Bronchial epithelial cell (primary cell): ENCODE results near the gene SPATA16. TPM values are rescaled to one million over a fixed set of nuclear protein-coding genes. Genes with fewer than 3 reads are reported as not detected.

Experiments
- DNase-seq: peaks from one replicate; pipeline ENCODE4 v3.0.0-alpha.2; 2010; ENCODE audit warnings: low read depth
- FAIRE-seq: peaks from 2 replicates; lab custom pipeline; 2011; peaks lifted over from hg19 to GRCh38; lab: Jason Lieb, UNC
- H3K27me3 ChIP-seq: 2 replicates; pipeline ENCODE4 v1.5.1; 2011; ENCODE audit warnings: low read length; ENCODE audit not compliant: control insufficient read depth, insufficient read depth
- H3K36me3 ChIP-seq: 2 replicates; pipeline ENCODE4 v1.5.1; 2011; ENCODE audit warnings: low read length; ENCODE audit not compliant: control insufficient read depth, insufficient read depth
- H3K4me3 ChIP-seq: 2 replicates; pipeline ENCODE4 v1.5.1; 2011; ENCODE audit warnings: mild to moderate bottlenecking, low read depth, low read length, control low read depth
- CTCF ChIP-seq: IDR thresholded peaks from 2 replicates; pipeline ENCODE4 v1.5.1; 2011; ENCODE audit warnings: mild to moderate bottlenecking, moderate library complexity, low read length, control low read depth, inconsistent platforms; ENCODE audit not compliant: insufficient read depth, severe bottlenecking
- total RNA-seq: library from RNA; depleted of rRNA; stranded (reverse); fragments of >200 nt; gene quantifications from 2 replicates; pipeline ENCODE4 v1.2.1, GENCODE V29; 2014

SPATA16 gene
- total RNA-seq, 1 donor from 2014 or later: not detected

GRCh38 chr3:172939651-172940293 lies 201.3 kb downstream of the SPATA16 start:
- no peaks in the 10 kb centered on the region for H3K36me3 ChIP-seq
- no peak for DNase-seq
- no peaks in the 10 kb centered on the region for H3K27me3 ChIP-seq
- peak; percentile 52 for FAIRE-seq
- H3K4me3 ChIP-seq: no peak overlapping the region
- no peak for TF ChIP-seq CTCF

- Histone ChIP-seq H3K27me3 (no peaks in the 10 kb centered on the region), H3K4me3 (no peak overlapping the region), H3K36me3 (no peaks in the 10 kb centered on the region)
- no peak for FAIRE-seq
- TF ChIP-seq CTCF: no peak
- no peak for DNase-seq
These were observed 202.2 kb downstream of the SPATA16 start for GRCh38 chr3:172938788-172939187.

- TF ChIP-seq CTCF: no peak
- H3K27me3 ChIP-seq: no peaks in the 10 kb centered on the region
- no peaks in the 10 kb centered on the region for H3K36me3 ChIP-seq
- no peak overlapping the region for H3K4me3 ChIP-seq
- FAIRE-seq (no peak), DNase-seq (no peak)
These were observed 209.2 kb downstream of the SPATA16 start for GRCh38 chr3:172931746-172932285.

- no peaks in the 10 kb centered on the region for H3K27me3 ChIP-seq
- H3K36me3 ChIP-seq: no peaks in the 10 kb centered on the region
- no peak for TF ChIP-seq CTCF
- no peak for FAIRE-seq
- DNase-seq: no peak
- no peak overlapping the region for H3K4me3 ChIP-seq
These were observed 211.6 kb downstream of the SPATA16 start for GRCh38 chr3:172929451-172929850.

- DNase-seq (no peak), FAIRE-seq (no peak)
- Histone ChIP-seq H3K4me3 (no peak overlapping the region), H3K36me3 (no peaks in the 10 kb centered on the region), H3K27me3 (no peaks in the 10 kb centered on the region)
- no peak for TF ChIP-seq CTCF
These were observed 216.5 kb downstream of the SPATA16 start for GRCh38 chr3:172924546-172924945.

GRCh38 chr3:172919297-172919683 lies 221.7 kb downstream of the SPATA16 start:
- no peak for DNase-seq
- no peaks in the 10 kb centered on the region for H3K36me3 ChIP-seq
- H3K27me3 ChIP-seq: no peaks in the 10 kb centered on the region
- no peak for TF ChIP-seq CTCF
- H3K4me3 ChIP-seq: no peak overlapping the region
- FAIRE-seq: no peak
